Neural cell (in vitro differentiated cells): ENCODE measurements around the gene SCAMP5.

Source experiments
- CTCF ChIP-seq: fragments of 450-650 bp; IDR thresholded peaks from 2 replicates; pipeline ENCODE4 v1.5.1; 2014; ENCODE audit warnings: antibody characterized with exemption, mild to moderate bottlenecking, moderate library complexity; ENCODE audit not compliant: poor library complexity, severe bottlenecking
- EP300 ChIP-seq: fragments of 450-650 bp; conservative IDR thresholded peaks from 2 replicates; pipeline ENCODE4 v1.6.1; 2014; ENCODE audit warnings: antibody characterized with exemption, mild to moderate bottlenecking, moderate library complexity; ENCODE audit not compliant: poor library complexity, severe bottlenecking
- MXI1 ChIP-seq: fragments of 450-650 bp; conservative IDR thresholded peaks from 2 replicates; pipeline ENCODE4 v1.6.1; 2014; ENCODE audit warnings: antibody characterized with exemption, mild to moderate bottlenecking; ENCODE audit not compliant: poor library complexity, severe bottlenecking
- RAD21 ChIP-seq: fragments of 450-650 bp; conservative IDR thresholded peaks from 2 replicates; pipeline ENCODE4 v1.6.1; 2014; ENCODE audit warnings: antibody characterized with exemption, mild to moderate bottlenecking, moderate library complexity
- SMC3 ChIP-seq: fragments of 450-650 bp; conservative IDR thresholded peaks from 2 replicates; pipeline ENCODE4 v1.6.1; 2014; ENCODE audit warnings: antibody characterized with exemption, mild to moderate bottlenecking, moderate library complexity; ENCODE audit not compliant: poor library complexity
- TAF1 ChIP-seq: IDR thresholded peaks from 2 replicates; pipeline ENCODE4 v1.6.1; 2012; ENCODE audit warnings: low read depth
- TF ChIP-seq, protein P1 (sequence below): IDR thresholded peaks from 2 replicates; pipeline ENCODE4 v1.6.1; 2012; ENCODE audit warnings: borderline replicate concordance

- TF ChIP-seq CTCF (no peak), EP300 (no peak), RAD21 (no peak), MXI1 (peak; percentile 40), SMC3 (peak; percentile 25), TAF1 (no peak)
- TF ChIP-seq, protein P1, sequence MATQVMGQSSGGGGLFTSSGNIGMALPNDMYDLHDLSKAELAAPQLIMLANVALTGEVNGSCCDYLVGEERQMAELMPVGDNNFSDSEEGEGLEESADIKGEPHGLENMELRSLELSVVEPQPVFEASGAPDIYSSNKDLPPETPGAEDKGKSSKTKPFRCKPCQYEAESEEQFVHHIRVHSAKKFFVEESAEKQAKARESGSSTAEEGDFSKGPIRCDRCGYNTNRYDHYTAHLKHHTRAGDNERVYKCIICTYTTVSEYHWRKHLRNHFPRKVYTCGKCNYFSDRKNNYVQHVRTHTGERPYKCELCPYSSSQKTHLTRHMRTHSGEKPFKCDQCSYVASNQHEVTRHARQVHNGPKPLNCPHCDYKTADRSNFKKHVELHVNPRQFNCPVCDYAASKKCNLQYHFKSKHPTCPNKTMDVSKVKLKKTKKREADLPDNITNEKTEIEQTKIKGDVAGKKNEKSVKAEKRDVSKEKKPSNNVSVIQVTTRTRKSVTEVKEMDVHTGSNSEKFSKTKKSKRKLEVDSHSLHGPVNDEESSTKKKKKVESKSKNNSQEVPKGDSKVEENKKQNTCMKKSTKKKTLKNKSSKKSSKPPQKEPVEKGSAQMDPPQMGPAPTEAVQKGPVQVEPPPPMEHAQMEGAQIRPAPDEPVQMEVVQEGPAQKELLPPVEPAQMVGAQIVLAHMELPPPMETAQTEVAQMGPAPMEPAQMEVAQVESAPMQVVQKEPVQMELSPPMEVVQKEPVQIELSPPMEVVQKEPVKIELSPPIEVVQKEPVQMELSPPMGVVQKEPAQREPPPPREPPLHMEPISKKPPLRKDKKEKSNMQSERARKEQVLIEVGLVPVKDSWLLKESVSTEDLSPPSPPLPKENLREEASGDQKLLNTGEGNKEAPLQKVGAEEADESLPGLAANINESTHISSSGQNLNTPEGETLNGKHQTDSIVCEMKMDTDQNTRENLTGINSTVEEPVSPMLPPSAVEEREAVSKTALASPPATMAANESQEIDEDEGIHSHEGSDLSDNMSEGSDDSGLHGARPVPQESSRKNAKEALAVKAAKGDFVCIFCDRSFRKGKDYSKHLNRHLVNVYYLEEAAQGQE: no peak
Measured at GRCh38 chr15:74995779-74996765, 709 bp downstream of the SCAMP5 start.
